KMS-11 (cell line): ENCODE data around the gene CRTC1.

Experiments
- H2AFZ ChIP-seq: fragments of 200-600 bp; sonication (generic); 2 replicates; pipeline ENCODE4 v1.6.1; 2016; ENCODE audit warnings: antibody characterized with exemption, mixed run types, low read depth
- H3K27ac ChIP-seq: fragments of 200-600 bp; sonication (generic); 2 replicates; pipeline ENCODE4 v1.6.1; 2016; ENCODE audit warnings: mild to moderate bottlenecking, mixed run types
- H3K27me3 ChIP-seq: fragments of 200-600 bp; sonication (generic); 2 replicates; pipeline ENCODE4 v1.6.1; 2017; ENCODE audit warnings: mild to moderate bottlenecking, low read depth, mixed run types, moderate library complexity; ENCODE audit not compliant: insufficient read depth
- H3K36me3 ChIP-seq: fragments of 200-600 bp; sonication (generic); 2 replicates; pipeline ENCODE4 v1.6.1; 2017; ENCODE audit warnings: mild to moderate bottlenecking, mixed run types; ENCODE audit not compliant: insufficient read depth
- H3K4me1 ChIP-seq: fragments of 200-600 bp; sonication (generic); 2 replicates; pipeline ENCODE4 v1.6.1; 2016; ENCODE audit warnings: mild to moderate bottlenecking, low read depth, mixed run types; ENCODE audit not compliant: poor library complexity, severe bottlenecking
- H3K4me2 ChIP-seq: fragments of 200-600 bp; sonication (generic); 2 replicates; pipeline ENCODE4 v1.7.0; 2016; ENCODE audit warnings: mild to moderate bottlenecking, mixed run types
- H3K4me3 ChIP-seq: fragments of 200-600 bp; sonication (generic); IDR thresholded peaks from 2 replicates; pipeline ENCODE4 v1.6.1; 2017; ENCODE audit warnings: low read depth, low read length, mixed read lengths; ENCODE audit not compliant: insufficient read depth
- H3K79me2 ChIP-seq: fragments of 200-600 bp; sonication (generic); 2 replicates; pipeline ENCODE4 v1.6.1; 2016; ENCODE audit warnings: low read depth, mixed run types; ENCODE audit not compliant: insufficient read depth
- H3K9ac ChIP-seq: fragments of 200-600 bp; sonication (generic); 2 replicates; pipeline ENCODE4 v1.6.1; 2016; ENCODE audit warnings: mild to moderate bottlenecking, mixed run types
- H4K20me1 ChIP-seq: fragments of 200-600 bp; sonication (generic); 2 replicates; pipeline ENCODE4 v1.6.1; 2016; ENCODE audit warnings: mild to moderate bottlenecking, mixed run types; ENCODE audit not compliant: insufficient read depth
- TF ChIP-seq, protein P1 (sequence below): fragments of 200-600 bp; sonication (generic); conservative IDR thresholded peaks from 2 replicates; pipeline ENCODE4 v1.6.1; 2017; ENCODE audit warnings: low read depth, mild to moderate bottlenecking, antibody characterized with exemption, low read length, moderate library complexity, mixed read lengths

CRTC1 gene

GRCh38 chr19:18704054-18704453, 20.6 kb downstream of the CRTC1 start:
- H4K20me1 ChIP-seq, result no peaks in the 10 kb centered on the region
- H3K4me1 ChIP-seq, result peaks cover 33% of the 10 kb centered on the region
- H3K4me3 ChIP-seq, result no peak overlapping the region
- H3K36me3 ChIP-seq, result no peaks in the 10 kb centered on the region
- H2AFZ ChIP-seq, result no peak overlapping the region
- H3K9ac ChIP-seq, result no peak overlapping the region
- no peak overlapping the region for H3K27ac ChIP-seq
- TF ChIP-seq, protein P1, sequence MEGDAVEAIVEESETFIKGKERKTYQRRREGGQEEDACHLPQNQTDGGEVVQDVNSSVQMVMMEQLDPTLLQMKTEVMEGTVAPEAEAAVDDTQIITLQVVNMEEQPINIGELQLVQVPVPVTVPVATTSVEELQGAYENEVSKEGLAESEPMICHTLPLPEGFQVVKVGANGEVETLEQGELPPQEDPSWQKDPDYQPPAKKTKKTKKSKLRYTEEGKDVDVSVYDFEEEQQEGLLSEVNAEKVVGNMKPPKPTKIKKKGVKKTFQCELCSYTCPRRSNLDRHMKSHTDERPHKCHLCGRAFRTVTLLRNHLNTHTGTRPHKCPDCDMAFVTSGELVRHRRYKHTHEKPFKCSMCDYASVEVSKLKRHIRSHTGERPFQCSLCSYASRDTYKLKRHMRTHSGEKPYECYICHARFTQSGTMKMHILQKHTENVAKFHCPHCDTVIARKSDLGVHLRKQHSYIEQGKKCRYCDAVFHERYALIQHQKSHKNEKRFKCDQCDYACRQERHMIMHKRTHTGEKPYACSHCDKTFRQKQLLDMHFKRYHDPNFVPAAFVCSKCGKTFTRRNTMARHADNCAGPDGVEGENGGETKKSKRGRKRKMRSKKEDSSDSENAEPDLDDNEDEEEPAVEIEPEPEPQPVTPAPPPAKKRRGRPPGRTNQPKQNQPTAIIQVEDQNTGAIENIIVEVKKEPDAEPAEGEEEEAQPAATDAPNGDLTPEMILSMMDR, result no peak
- H3K27me3 ChIP-seq, result no peaks in the 10 kb centered on the region
- peaks cover 7% of the 10 kb centered on the region; the same call in 1 of the 2 replicates for H3K79me2 ChIP-seq
- H3K4me2 ChIP-seq, result no peak overlapping the region

GRCh38 chr19:18704971-18705370, 21.5 kb downstream of the CRTC1 start:
- Histone ChIP-seq H3K4me1 (peaks cover 25% of the 10 kb centered on the region), H3K4me3 (no peak overlapping the region), H3K36me3 (no peaks in the 10 kb centered on the region), H3K9ac (no peak overlapping the region), H3K4me2 (no peak overlapping the region), H4K20me1 (no peaks in the 10 kb centered on the region), H3K27me3 (no peaks in the 10 kb centered on the region), H2AFZ (no peak overlapping the region), H3K79me2 (peaks cover 7% of the 10 kb centered on the region; the same call in 1 of the 2 replicates), H3K27ac (no peak overlapping the region)
- TF ChIP-seq, protein P1, result no peak

DNA sequence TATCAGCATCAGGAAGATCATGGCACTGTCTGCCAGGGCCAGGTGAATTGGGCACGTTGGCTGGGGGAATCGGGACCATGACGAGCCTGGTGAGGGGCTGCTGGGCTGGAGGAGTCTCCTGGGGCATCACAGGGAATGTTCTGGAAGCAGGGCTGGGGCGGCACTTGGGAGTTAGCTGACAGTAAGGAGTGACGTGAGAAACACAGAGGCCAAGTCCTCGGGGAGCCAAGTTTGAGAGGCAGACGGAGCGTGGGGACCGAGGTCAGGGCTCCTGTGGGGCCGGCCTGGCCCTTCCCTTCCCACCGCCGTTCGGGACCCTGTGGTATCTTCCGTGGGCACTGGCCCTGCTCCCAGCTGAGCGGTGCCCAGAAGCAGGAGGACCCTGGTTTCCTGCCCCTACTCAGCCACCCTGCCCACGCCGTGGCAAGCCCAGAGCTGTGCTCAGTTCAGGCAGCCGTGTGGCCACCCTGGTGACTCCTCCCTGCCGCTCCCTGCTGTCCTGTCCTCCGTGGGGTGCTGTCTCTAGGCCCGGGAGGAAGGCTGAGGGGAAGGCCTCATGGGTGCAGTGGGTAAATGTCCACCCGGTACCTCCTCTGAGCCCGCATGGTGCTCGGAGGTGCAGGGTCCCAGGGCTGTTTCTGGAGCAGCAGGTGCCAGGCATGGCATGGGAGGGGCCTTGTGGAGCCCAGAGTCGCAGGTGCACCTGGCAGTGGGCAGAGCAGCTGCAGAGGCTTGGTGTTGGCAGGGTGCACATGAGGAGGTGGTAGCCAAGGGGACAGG, 25.2 kb downstream of the CRTC1 start:
- Histone ChIP-seq H3K27me3 (no peaks in the 10 kb centered on the region), H2AFZ (no peak overlapping the region), H3K36me3 (no peaks in the 10 kb centered on the region), H4K20me1 (no peaks in the 10 kb centered on the region), H3K4me3 (no peak overlapping the region), H3K27ac (no peak overlapping the region), H3K79me2 (peaks cover 7% of the 10 kb centered on the region; the same call in 1 of the 2 replicates), H3K9ac (no peak overlapping the region), H3K4me1 (no peaks in the 10 kb centered on the region), H3K4me2 (no peak overlapping the region)
- TF ChIP-seq, protein P1, result no peak

DNA sequence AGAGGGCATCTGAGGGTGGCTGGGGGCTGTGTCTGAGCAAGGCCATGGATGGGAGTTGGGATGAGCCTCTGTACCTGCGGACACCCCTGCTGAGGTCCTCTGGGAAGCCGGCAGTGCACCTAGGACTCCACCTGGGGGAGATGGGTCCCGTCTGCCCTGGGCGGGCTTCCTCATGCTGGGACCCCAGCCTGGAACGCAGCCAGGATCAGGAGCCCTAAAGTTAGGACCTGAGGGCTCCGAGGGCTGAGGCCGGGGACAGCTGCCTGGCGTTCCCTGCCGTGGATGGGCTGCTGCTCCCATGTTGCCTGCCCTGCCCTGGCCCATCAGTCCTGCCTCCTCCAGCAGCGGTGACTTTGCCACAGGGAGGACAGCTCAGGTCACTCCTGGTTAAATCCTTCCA, 26.1 kb downstream of the CRTC1 start:
- no peaks in the 10 kb centered on the region for H3K27me3 ChIP-seq
- no peak overlapping the region for H2AFZ ChIP-seq
- no peak overlapping the region for H3K4me2 ChIP-seq
- H3K36me3 ChIP-seq, result no peaks in the 10 kb centered on the region
- no peak overlapping the region for H3K9ac ChIP-seq
- peaks cover 7% of the 10 kb centered on the region; the same call in 1 of the 2 replicates for H3K79me2 ChIP-seq
- no peak overlapping the region for H3K27ac ChIP-seq
- no peaks in the 10 kb centered on the region for H3K4me1 ChIP-seq
- no peaks in the 10 kb centered on the region for H4K20me1 ChIP-seq
- TF ChIP-seq, protein P1, result no peak
- H3K4me3 ChIP-seq, result no peak overlapping the region
